ENCODE data around the gene CCDC57. TPM values are rescaled to one million over a fixed set of nuclear protein-coding genes. Genes with fewer than 3 reads are reported as not detected.
A peak's percentile ranks its signal among the peaks of the same experiment; 100 is the strongest.

The CCDC57 gene
- total RNA-seq, 6 experiments from 2014 or later = 10.1 to 37.4 (median 17.2) TPM

GRCh38 chr17:82160075-82160474 is 52.6 kb downstream of the CCDC57 start:
- H3K27me3 ChIP-seq = no peaks in the 10 kb centered on the region
- no peak for ATAC-seq
- DNase-seq = no peak
- H3K36me3 ChIP-seq = no peaks in the 10 kb centered on the region
- TF ChIP-seq CTCF (IDR thresholded peaks at IDR 0.05) (no peak), POLR2A (IDR thresholded peaks at IDR 0.05) (no peak)
- H3K4me3 ChIP-seq = no peak overlapping the region
- WGBS (ENCODE audit: insufficient coverage, low coverage, low lambda C conversion rate, missing lambda C conversion rate) = 74% methylated on average over 5 of the region's 5 CpGs
- H3K4me1 ChIP-seq = no peaks in the 10 kb centered on the region
- no peak overlapping the region for H3K27ac ChIP-seq
- intact Hi-C loops (cut with DNase I) = no loop called here
- no peaks in the 10 kb centered on the region for H3K9me3 ChIP-seq

- peaks cover 0 to under 1% (median 0%) of the 10 kb centered on the region in 4 donors for H3K4me1 ChIP-seq
- no peaks in the 10 kb centered on the region for H3K9me3 ChIP-seq
- DNase-seq = peak in 1 of 3 donors; percentile 21
- no peaks in the 10 kb centered on the region for H3K27me3 ChIP-seq
- intact Hi-C loops (cut with DNase I) = loop anchor here in 1 of 2 donors (5.0 kb wide), 1 partner anchor 127 kb away; the partner anchor contains the start of gene RAC3
- H3K4me3 ChIP-seq = no peak overlapping the region
- TF ChIP-seq CTCF (IDR thresholded peaks at IDR 0.05) (no peak), POLR2A (IDR thresholded peaks at IDR 0.05) (no peak)
- H3K27ac ChIP-seq = no peak overlapping the region
- 82% methylated on average over 10 of the region's 10 CpGs for whole genome bisulfite sequencing (ENCODE audit: insufficient coverage, low coverage, low lambda C conversion rate, missing lambda C conversion rate)
- no peaks in the 10 kb centered on the region for H3K36me3 ChIP-seq
- ATAC-seq = no peak
Observed at GRCh38 chr17:82158825-82159224, 53.8 kb downstream of the CCDC57 start.

GRCh38 chr17:82157046-82158035 is 55.3 kb downstream of the CCDC57 start:
- intact Hi-C loops (cut with DNase I) = loop anchor here in 1 of 2 donors (5.0 kb wide), 1 partner anchor 125 kb away; the partner anchor contains the start of gene RAC3
- peaks cover 0 to 15% (median 7%) of the 10 kb centered on the region in 4 donors for H3K4me1 ChIP-seq
- no peak overlapping the region for H3K4me3 ChIP-seq
- no peaks in the 10 kb centered on the region for H3K36me3 ChIP-seq
- H3K9me3 ChIP-seq = no peaks in the 10 kb centered on the region
- DNase-seq (peak in 1 of 3 donors; percentile 56), ATAC-seq (no peak)
- 81% methylated on average over 7 of the region's 36 CpGs for WGBS (ENCODE audit: insufficient coverage, low coverage, low lambda C conversion rate, missing lambda C conversion rate)
- no peak overlapping the region for H3K27ac ChIP-seq
- TF ChIP-seq POLR2A (IDR thresholded peaks at IDR 0.05) (no peak), CTCF (IDR thresholded peaks at IDR 0.05) (no peak)
- no peaks in the 10 kb centered on the region for H3K27me3 ChIP-seq

GRCh38 chr17:82156284-82156925 is 56.2 kb downstream of the CCDC57 start:
- Histone ChIP-seq H3K27ac (no peak overlapping the region), H3K36me3 (no peaks in the 10 kb centered on the region), H3K4me3 (no peak overlapping the region), H3K27me3 (no peaks in the 10 kb centered on the region), H3K4me1 (peaks cover 0 to 24% (median 12%) of the 10 kb centered on the region in 4 donors), H3K9me3 (no peaks in the 10 kb centered on the region)
- 86% methylated on average over 9 of the region's 14 CpGs for WGBS (ENCODE audit: insufficient coverage, low coverage, low lambda C conversion rate, missing lambda C conversion rate)
- ATAC-seq = no peak
- no peak for TF ChIP-seq POLR2A (IDR thresholded peaks at IDR 0.05)
- no peak for TF ChIP-seq CTCF (IDR thresholded peaks at IDR 0.05)
- no peak for DNase-seq
- intact Hi-C loops (cut with DNase I) = loop anchor here in 1 of 2 donors (5.0 kb wide), 1 partner anchor 124 kb away; the partner anchor contains the start of gene RAC3

All from right lobe of liver (tissue), 6 donors.